Transverse colon (tissue), 4 donors: ENCODE measurements around the gene GABRG3.

Experiments
- CTCF ChIP-seq, 5 experiments: fragments of 200-600 bp in 3 of 5; fragments of 450-650 bp in 2 of 5; sonication (generic) in 3 of 5; IDR thresholded peaks; 1 replicate in 2 of 5; 2 replicates in 3 of 5; pipeline ENCODE4 v1.5.1; 2016 to 2017; ENCODE audit warnings: antibody characterized with exemption in 5 of 5, inconsistent platforms in 3 of 5, mild to moderate bottlenecking in 2 of 5, moderate library complexity in 1 of 5
- POLR2AphosphoS5 ChIP-seq, 3 donors: sonication (generic); formaldehyde crosslinking; IDR thresholded peaks; one replicate each; pipeline ENCODE4 v1.6.1; 2016; ENCODE audit warnings: antibody characterized with exemption in 3 of 3

GRCh38 chr15:27123808-27124207, 152.8 kb downstream of the GABRG3 start:
- TF ChIP-seq CTCF (IDR thresholded peaks at IDR 0.05) (no peak), POLR2AphosphoS5 (IDR thresholded peaks at IDR 0.05) (no peak)
